H1 (cell line): ENCODE results near the gene OPCML. TPM values are rescaled to one million over a fixed set of nuclear protein-coding genes. Genes with fewer than 3 reads are reported as not detected.

Experiments
- CTCF ChIA-PET: fragments of 300-600 bp; sonication (Branson Sonifier 250); formaldehyde crosslinking; loops from one replicate; lab custom pipeline; 2021; ENCODE audit not compliant: partially characterized antibody; lab: Charles Lee
- POLR2A ChIA-PET: fragments of 300-600 bp; sonication (Branson Sonifier 250); formaldehyde crosslinking; loops from one replicate; lab custom pipeline; 2021; ENCODE audit warnings: inconsistent platforms; ENCODE audit not compliant: partially characterized antibody; lab: Charles Lee
- DNase-seq, 2 experiments: peaks; one replicate each; pipeline versions ENCODE4 v3.0.0 to v3.0.0-alpha.2; 2010 to 2022; ENCODE audit warnings: low spot score in 2 of 2, low read depth in 1 of 2, mixed read lengths in 1 of 2
- FAIRE-seq: peaks from 2 replicates; lab custom pipeline; 2011; peaks lifted over from hg19 to GRCh38; lab: Jason Lieb, UNC
- H2AFZ ChIP-seq: 2 replicates; pipeline ENCODE4 v1.8.1; 2012; ENCODE audit warnings: low read length, inconsistent platforms
- H2AK5ac ChIP-seq: 2 replicates; pipeline ENCODE4 v1.6.1; 2013; ENCODE audit warnings: low read depth, low read length
- H2BK120ac ChIP-seq: replicated peaks from 2 replicates; pipeline ENCODE3; 2013; ENCODE audit warnings: low read depth, low read length, inconsistent platforms
- H2BK12ac ChIP-seq: 2 replicates; pipeline ENCODE4 v1.6.1; 2013; ENCODE audit warnings: low read depth, low read length
- H2BK15ac ChIP-seq: 2 replicates; pipeline ENCODE4 v1.6.1; 2013; ENCODE audit warnings: low read length
- H2BK20ac ChIP-seq: 2 replicates; pipeline ENCODE4 v1.6.1; 2013; ENCODE audit warnings: low read length
- H2BK5ac ChIP-seq: 2 replicates; pipeline ENCODE4 v1.6.1; 2013; ENCODE audit warnings: low read depth, low read length
- H3K14ac ChIP-seq: 2 replicates; pipeline ENCODE4 v1.6.1; 2013; ENCODE audit warnings: inconsistent platforms; ENCODE audit not compliant: insufficient read length
- H3K18ac ChIP-seq: 2 replicates; pipeline ENCODE4 v1.6.1; 2013; ENCODE audit warnings: low read length; ENCODE audit errors: extremely low read depth
- H3K23ac ChIP-seq: 2 replicates; pipeline ENCODE4 v1.6.1; 2013; ENCODE audit warnings: inconsistent platforms; ENCODE audit not compliant: insufficient read length
- H3K23me2 ChIP-seq: 2 replicates; pipeline ENCODE4 v1.6.1; 2013; ENCODE audit warnings: low read depth, low read length
- H3K27ac ChIP-seq: 2 replicates; pipeline ENCODE4 v1.6.1; 2011; ENCODE audit warnings: low read depth, low read length, inconsistent platforms
- H3K27me3 ChIP-seq, 4 experiments: replicated peaks in 1 of 4; 1 replicate in 1 of 4; 2 replicates in 3 of 4; pipeline versions ENCODE4 v1.6.1 to v1.8.1; 2011 to 2013; ENCODE audit warnings: low read length in 3 of 4, mild to moderate bottlenecking in 3 of 4, inconsistent platforms in 2 of 4, mixed read lengths in 2 of 4, moderate library complexity in 1 of 4; ENCODE audit not compliant: control insufficient read depth in 3 of 4, insufficient read depth in 3 of 4; ENCODE audit errors: extremely low read depth in 1 of 4
- H3K36me3 ChIP-seq, 4 experiments: 2 replicates each; pipeline versions ENCODE4 v1.6.1 to v1.8.1; 2011 to 2013; ENCODE audit warnings: mild to moderate bottlenecking in 4 of 4, low read length in 3 of 4, moderate library complexity in 2 of 4, control low read depth in 1 of 4, inconsistent platforms in 1 of 4; ENCODE audit not compliant: insufficient read depth in 4 of 4, control insufficient read depth in 2 of 4
- H3K4ac ChIP-seq: replicated peaks from 2 replicates; pipeline ENCODE3; 2013; ENCODE audit warnings: low read length, low read depth, mixed read lengths, inconsistent platforms; ENCODE audit not compliant: insufficient read length
- H3K4me1 ChIP-seq, 4 experiments: replicated peaks in 1 of 4; 1 replicate in 1 of 4; 2 replicates in 3 of 4; pipeline versions ENCODE4 v1.6.1 to v1.8.1; 2011 to 2013; ENCODE audit warnings: low read length in 3 of 4, inconsistent platforms in 2 of 4, mixed read lengths in 1 of 4; ENCODE audit not compliant: insufficient read depth in 4 of 4, control insufficient read depth in 3 of 4
- H3K4me2 ChIP-seq, 2 experiments: 2 replicates each; pipeline versions ENCODE4 v1.6.1 to v1.8.1; 2011 to 2013; ENCODE audit warnings: low read depth in 2 of 2, low read length in 2 of 2, control low read depth in 1 of 2, inconsistent platforms in 1 of 2, mild to moderate bottlenecking in 1 of 2; ENCODE audit not compliant: insufficient read depth in 1 of 2
- H3K4me3 ChIP-seq, 4 experiments: fragments of 200-600, 300-600 bp in 1 of 4; sonication (generic), shearing (Covaris generic), sonication (Bioruptor Twin) in 1 of 4; 2 replicates each; pipeline versions ENCODE4 v1.5.1 to v1.8.1; 2011 to 2016; ENCODE audit warnings: low read length in 4 of 4, low read depth in 3 of 4, control low read depth in 2 of 4, inconsistent platforms in 2 of 4, mild to moderate bottlenecking in 2 of 4, mixed read lengths in 1 of 4, moderate library complexity in 1 of 4; ENCODE audit not compliant: insufficient read depth in 2 of 4; ENCODE audit errors: extremely low read depth in 1 of 4
- H3K56ac ChIP-seq: replicated peaks from 2 replicates; pipeline ENCODE3; 2013; ENCODE audit warnings: low read depth, mild to moderate bottlenecking, mixed read lengths, low read length, inconsistent platforms; ENCODE audit not compliant: insufficient read length
- H3K79me1 ChIP-seq: 2 replicates; pipeline ENCODE4 v1.6.1; 2013; ENCODE audit warnings: low read depth, low read length, control low read depth
- H3K79me2 ChIP-seq, 2 experiments: 2 replicates each; pipeline versions ENCODE4 v1.6.1 to v1.8.1; 2012 to 2013; ENCODE audit warnings: low read length in 2 of 2, mild to moderate bottlenecking in 2 of 2, inconsistent platforms in 1 of 2; ENCODE audit not compliant: insufficient read depth in 2 of 2, control insufficient read depth in 1 of 2
- H3K9ac ChIP-seq, 4 experiments: replicated peaks in 1 of 4; 1 replicate in 1 of 4; 2 replicates in 3 of 4; pipeline versions ENCODE4 v1.6.1 to v1.8.1; 2011 to 2013; ENCODE audit warnings: low read depth in 3 of 4, low read length in 3 of 4, control low read depth in 2 of 4, mild to moderate bottlenecking in 2 of 4, moderate library complexity in 2 of 4, inconsistent platforms in 1 of 4; ENCODE audit errors: extremely low read depth in 1 of 4
- H3K9me3 ChIP-seq, 2 experiments: 2 replicates each; pipeline versions ENCODE4 v1.6.1 to v1.8.1; 2012 to 2013; ENCODE audit warnings: mild to moderate bottlenecking in 2 of 2, moderate library complexity in 2 of 2, control low read depth in 1 of 2, inconsistent platforms in 1 of 2, low read depth in 1 of 2, low read length in 1 of 2, mixed read lengths in 1 of 2; ENCODE audit not compliant: insufficient read depth in 2 of 2
- H4K20me1 ChIP-seq, 2 experiments: replicated peaks in 1 of 2; 2 replicates each; pipeline versions ENCODE3 to v1.8.1; 2011 to 2013; ENCODE audit warnings: inconsistent platforms in 2 of 2, low read length in 2 of 2, mild to moderate bottlenecking in 1 of 2; ENCODE audit not compliant: insufficient read depth in 2 of 2, control insufficient read depth in 1 of 2
- H4K5ac ChIP-seq: 2 replicates; pipeline ENCODE4 v1.6.1; 2013; ENCODE audit warnings: low read length, low read depth, mixed read lengths, inconsistent platforms; ENCODE audit not compliant: insufficient read length
- H4K8ac ChIP-seq: 2 replicates; pipeline ENCODE4 v1.8.0; 2013; ENCODE audit warnings: mild to moderate bottlenecking, moderate library complexity, low read length, inconsistent platforms; ENCODE audit not compliant: insufficient read depth; ENCODE audit errors: extremely low read depth
- H4K91ac ChIP-seq: replicated peaks from 2 replicates; pipeline ENCODE3; 2013; ENCODE audit warnings: low read length, mixed read lengths, inconsistent platforms; ENCODE audit not compliant: insufficient read length
- BACH1 ChIP-seq: IDR thresholded peaks from 2 replicates; pipeline ENCODE4 v1.6.1; 2012; ENCODE audit warnings: low read length, improper control_type of control experiment
- CHD1 ChIP-seq: IDR thresholded peaks from 2 replicates; pipeline ENCODE4 v1.6.1; 2012; ENCODE audit warnings: low read depth, low read length, improper control_type of control experiment
- EZH2 ChIP-seq: fragments of 200-600 bp; sonication (generic); IDR thresholded peaks from 2 replicates; pipeline ENCODE4 v1.7.1; 2012; ENCODE audit warnings: low read depth, mild to moderate bottlenecking, moderate library complexity, low read length, inconsistent platforms; ENCODE audit not compliant: severe bottlenecking
- HDAC6 ChIP-seq: IDR thresholded peaks from one replicate; pipeline ENCODE4 v1.7.1; 2012; ENCODE audit warnings: low read depth, mild to moderate bottlenecking, inconsistent platforms, low read length, moderate library complexity
- RAD21 ChIP-seq, 2 experiments: IDR thresholded peaks in 1 of 2; conservative IDR thresholded peaks in 1 of 2; 2 replicates each; pipeline ENCODE4 v1.6.1; 2011; ENCODE audit warnings: low read depth in 2 of 2, low read length in 2 of 2, improper control_type of control experiment in 1 of 2, inconsistent platforms in 1 of 2, mild to moderate bottlenecking in 1 of 2, moderate library complexity in 1 of 2
- SIRT6 ChIP-seq: IDR thresholded peaks from one replicate; pipeline ENCODE4 v1.7.1; 2012; ENCODE audit warnings: low read length, inconsistent platforms
- SP2 ChIP-seq: IDR thresholded peaks from 2 replicates; pipeline ENCODE4 v1.6.1; 2012; ENCODE audit warnings: mild to moderate bottlenecking, low read length, inconsistent platforms
- WGBS, 2 experiments: shearing (Covaris generic) in 1 of 2; methylation state at CpG; one replicate each; pipeline versions ENCODE4 v1.1.6 to v1.1.7; 2013 to 2015; ENCODE audit warnings: low lambda C conversion rate in 2 of 2, mixed read lengths in 2 of 2, inconsistent platforms in 1 of 2, low coverage in 1 of 2, missing lambda C conversion rate in 1 of 2; ENCODE audit not compliant: insufficient replicate concordance in 2 of 2, insufficient coverage in 1 of 2, insufficient read length in 1 of 2; ENCODE audit errors: extremely low coverage in 1 of 2, missing lambda C conversion rate in 1 of 2; 5-methylcytosine and 5-hydroxymethylcytosine counted together
- polyA plus RNA-seq, 7 experiments: library from polyadenylated mRNA; depleted of rRNA in 3 of 7; stranded (reverse) in 5 of 7; unstranded in 2 of 7; fragments of >200 nt in 5 of 7; fragments of 200-250 nt in 2 of 7; gene quantifications; 1 replicate in 5 of 7; 2 replicates in 1 of 7; 4 replicates in 1 of 7; pipeline versions ENCODE4 v1.2.1 to v1.2.3, GENCODE V29; 2011 to 2013; ENCODE audit warnings: missing spikeins in 2 of 7, mixed read lengths in 2 of 7
- total RNA-seq: library from RNA; stranded (reverse); fragmentation: NEBNext Ultra II Directional; extraction: Animal tissue kit (Norgen Biotek cat#: 25700); gene quantifications from 2 replicates; pipeline ENCODE4 v1.2.1, GENCODE V29; 2021

The OPCML gene
- total and polyA plus RNA-seq, 2 of the 8 experiments (the other 6 are each of a cell fraction or from before 2014, with no cell fraction given): 2.3 to 3.1 TPM

GRCh38 chr11:133154781-133155180 is 377.5 kb downstream of the OPCML start:
- no peak overlapping the region for H3K4me3 ChIP-seq
- WGBS, 2 experiments: 94% methylated on average over 4 of the region's 4 CpGs; no CpG with 5 or more reads in 1 of the 2 experiments
- H4K91ac ChIP-seq: no peak overlapping the region
- TF ChIP-seq CHD1 (no peak), RAD21 (IDR thresholded peaks at IDR 0.05 in 1 of 2, conservative IDR thresholded peaks at IDR 0.05 in 1 of 2; ENCODE audit: low read depth in 2 of 2, low read length in 2 of 2) (no peak), EZH2 (no peak), SP2 (no peak), HDAC6 (no peak), SIRT6 (no peak), BACH1 (no peak)
- DNase-seq (no peak), FAIRE-seq (no peak)
- no peak overlapping the region for H3K23ac ChIP-seq
- no peaks in the 10 kb centered on the region for H3K79me1 ChIP-seq
- H3K4me1 ChIP-seq: peaks cover 0 to 4% (median 2%) of the 10 kb centered on the region in 4 experiments; a peak in 3 of 7 replicates
- CTCF ChIA-PET: interaction anchor here (1.2 to 6.8 kb wide), 5 partner anchors 10 to 507 kb away, joined by 3 to 102 read pairs (median 11); no protein-coding TSS in a partner anchor
- H3K27ac ChIP-seq: no peak overlapping the region
- no peak overlapping the region for H3K56ac ChIP-seq
- no peaks in the 10 kb centered on the region for H3K9me3 ChIP-seq
- H3K23me2 ChIP-seq: no peaks in the 10 kb centered on the region
- no peak overlapping the region for H2AFZ ChIP-seq
- H3K18ac ChIP-seq: no peak overlapping the region
- H2AK5ac ChIP-seq: no peak overlapping the region
- H3K9ac ChIP-seq: no peak overlapping the region
- no peak overlapping the region for H4K8ac ChIP-seq
- H4K20me1 ChIP-seq: no peaks in the 10 kb centered on the region
- H3K36me3 ChIP-seq: no peaks in the 10 kb centered on the region
- H3K27me3 ChIP-seq: no peaks in the 10 kb centered on the region
- no peaks in the 10 kb centered on the region for H3K79me2 ChIP-seq
- H2BK5ac ChIP-seq: no peak overlapping the region
- no peak overlapping the region for H3K4me2 ChIP-seq
- POLR2A ChIA-PET: no interaction called here
- no peak overlapping the region for H2BK15ac ChIP-seq
- H4K5ac ChIP-seq: no peak overlapping the region
- H2BK120ac ChIP-seq: no peak overlapping the region
- H3K14ac ChIP-seq: no peak overlapping the region
- H2BK20ac ChIP-seq: no peak overlapping the region
- no peak overlapping the region for H3K4ac ChIP-seq
- no peak overlapping the region for H2BK12ac ChIP-seq
